ENCODE results near the gene CAPS. TPM values are rescaled to one million over a fixed set of nuclear protein-coding genes. Genes with fewer than 3 reads are reported as not detected.

The CAPS gene
- total RNA-seq, 1 experiment from 2014 or later, result 5.3 TPM

- TF ChIP-seq FOXK1 (CRISPR knock-in tag; IDR thresholded peaks at IDR 0.05) (no peak), IRF1 (CRISPR knock-in tag; IDR thresholded peaks at IDR 0.05) (no peak), TCF7 (CRISPR knock-in tag; IDR thresholded peaks at IDR 0.05; ENCODE audit: low read depth) (no peak), NR2C2 (CRISPR knock-in tag; IDR thresholded peaks at IDR 0.05) (no peak)
These were observed 17.5 kb upstream of the CAPS start (continued) for GRCh38 chr19:5896365-5897076.

- peak; percentile 42 for DNase-seq (ENCODE audit: low spot score)
- Mint-ChIP-seq H3K4me1 (0 out of 2 replicates have a peak, but pooled peaks cover under 1% of the 10 kb centered on the region), H3K27ac (no peak overlapping the region), H3K9me3 (no peaks in the 10 kb centered on the region), H3K36me3 (peaks cover 11% of the 10 kb centered on the region), H3K27me3 (ENCODE audit: low read depth) (no peaks in the 10 kb centered on the region), H3K4me3 (no peak overlapping the region)
- TF ChIP-seq ZNF232 (CRISPR knock-in tag; IDR thresholded peaks at IDR 0.05) (no peak), NR2C2 (CRISPR knock-in tag; IDR thresholded peaks at IDR 0.05) (no peak), CTCF (IDR thresholded peaks at IDR 0.05) (0 out of 2 replicates have a peak, but pooled peaks have one; percentile 17)
- ChIA-PET POLR2A (interaction anchor here (0.7 kb wide), 1 partner anchor 93 kb away, joined by 3 read pairs; no protein-coding TSS in a partner anchor), CTCF (interaction anchor here (0.5 to 2.2 kb wide), 12 partner anchors 9 to 141 kb away, joined by 3 to 34 read pairs (median 4); partner anchors contain the start of gene NRTN)
- ATAC-seq, result peak; percentile 36
These were observed 16.7 kb upstream of the CAPS start for GRCh38 chr19:5897189-5897969.

- Mint-ChIP-seq H3K36me3 (peaks cover 11% of the 10 kb centered on the region), H3K27me3 (ENCODE audit: low read depth) (no peaks in the 10 kb centered on the region), H3K9me3 (no peaks in the 10 kb centered on the region), H3K4me1 (peaks cover 4% of the 10 kb centered on the region), H3K27ac (no peak overlapping the region; the same call in 1 of the 2 replicates), H3K4me3 (no peak overlapping the region)
- no peak for ATAC-seq
- TF ChIP-seq CREB1 (CRISPR knock-in tag; IDR thresholded peaks at IDR 0.05), result no peak
- TF ChIP-seq ZNF423 (CRISPR knock-in tag; IDR thresholded peaks at IDR 0.05), result no peak
- no peak for TF ChIP-seq SMAD3 (CRISPR knock-in tag; IDR thresholded peaks at IDR 0.05; ENCODE audit: borderline replicate concordance)
- TF ChIP-seq TP53 (CRISPR knock-in tag; IDR thresholded peaks at IDR 0.05), result no peak
- TF ChIP-seq ZNF138 (CRISPR knock-in tag; conservative IDR thresholded peaks at IDR 0.05), result no peak
- no peak for TF ChIP-seq CDX4 (CRISPR knock-in tag; IDR thresholded peaks at IDR 0.05; ENCODE audit: borderline replicate concordance)
- TF ChIP-seq NR1H2 (CRISPR knock-in tag; IDR thresholded peaks at IDR 0.05), result no peak
- TF ChIP-seq MYBL2 (CRISPR knock-in tag; IDR thresholded peaks at IDR 0.05), result no peak
- no peak for TF ChIP-seq IRF2 (CRISPR knock-in tag; IDR thresholded peaks at IDR 0.05; ENCODE audit: borderline replicate concordance, low read depth)
- TF ChIP-seq NFYB (CRISPR knock-in tag; conservative IDR thresholded peaks at IDR 0.05; ENCODE audit: low read depth), result no peak
- no peak for TF ChIP-seq RELA (CRISPR knock-in tag; IDR thresholded peaks at IDR 0.05; ENCODE audit: borderline replicate concordance)
- TF ChIP-seq TEAD1 (CRISPR knock-in tag; IDR thresholded peaks at IDR 0.05), result no peak
- no peak for DNase-seq (ENCODE audit: low spot score)
- ChIA-PET CTCF (interaction anchor here (0.7 to 1.0 kb wide), 3 partner anchors 52 to 130 kb away, joined by 3 to 6 read pairs (median 3); no protein-coding TSS in a partner anchor), POLR2A (no interaction called here)
These were observed 14.1 kb upstream of the CAPS start for GRCh38 chr19:5899728-5900526.
